ENCODE results near the gene ELK4.

Gene ELK4

DNA sequence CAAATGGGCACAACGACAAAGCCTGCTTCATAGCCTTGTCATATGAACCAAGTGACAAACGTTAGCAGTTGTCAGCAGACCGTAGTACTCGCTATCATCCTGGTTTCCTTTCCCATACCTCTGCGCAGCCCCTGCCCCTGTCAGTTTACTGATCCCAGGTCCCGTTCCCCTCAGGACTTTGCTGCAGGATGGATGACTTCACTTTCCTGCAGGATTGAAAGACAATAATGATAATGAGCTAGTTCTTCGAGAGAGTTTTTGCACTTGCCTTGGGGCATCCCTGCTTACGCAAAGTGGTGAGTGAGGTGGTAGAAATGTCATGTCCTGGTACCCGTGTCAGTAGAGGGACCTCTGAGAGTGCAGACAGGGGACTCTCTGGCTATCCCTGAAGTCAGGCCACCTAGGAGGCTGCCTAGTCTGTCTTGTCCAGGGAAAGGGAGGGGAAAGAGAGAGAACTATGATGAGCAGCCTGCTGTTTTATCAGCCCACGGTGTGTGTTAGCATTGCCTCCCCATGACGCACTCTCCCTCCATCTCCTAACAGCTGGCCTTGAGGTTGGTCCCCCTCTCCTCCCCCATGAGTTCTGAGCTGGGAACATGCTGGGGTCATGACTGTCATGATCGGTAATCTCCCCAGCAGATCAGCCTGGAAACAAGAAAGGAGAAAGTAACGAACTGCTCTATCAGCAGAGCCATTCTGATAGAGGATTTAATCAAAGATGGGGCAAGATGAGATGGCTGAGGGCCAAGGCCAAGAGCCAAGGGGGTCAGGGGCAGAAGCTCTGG, 53.7 kb downstream of the ELK4 start:
- Histone ChIP-seq H3K9ac (ENCODE audit: low read depth, low read length, poor library complexity, severe bottlenecking) (no peak overlapping the region), H3K27me3 (ENCODE audit: insufficient read depth, low read length, poor library complexity, severe bottlenecking) (no peaks in the 10 kb centered on the region), H3K9me2 (replicated peaks; ENCODE audit: low read depth, low read length) (no peaks in the 10 kb centered on the region), H3K79me2 (ENCODE audit: insufficient read depth, low read length) (no peaks in the 10 kb centered on the region), H3K9me3 (ENCODE audit: insufficient read depth, low read depth, low read length) (no peaks in the 10 kb centered on the region), H3K4me2 (ENCODE audit: low read depth, low read length, poor library complexity, severe bottlenecking) (no peak overlapping the region), H2AFZ (ENCODE audit: low read length) (no peak overlapping the region), H4K20me1 (ENCODE audit: insufficient read depth, low read length, poor library complexity, severe bottlenecking) (no peaks in the 10 kb centered on the region), H3K4me3 (ENCODE audit: low read length, poor library complexity, severe bottlenecking) (no peak overlapping the region), H3K36me3 (ENCODE audit: insufficient read depth, low read length) (no peaks in the 10 kb centered on the region), H3K4me1 (ENCODE audit: insufficient read depth, low read length, poor library complexity, severe bottlenecking) (peaks cover 15% of the 10 kb centered on the region), H3F3A (ENCODE audit: low read depth) (no peaks in the 10 kb centered on the region)
- TF ChIP-seq EZH2phosphoT487 (IDR thresholded peaks at IDR 0.05; ENCODE audit: borderline replicate concordance), result no peak
- TF ChIP-seq, protein P1, sequence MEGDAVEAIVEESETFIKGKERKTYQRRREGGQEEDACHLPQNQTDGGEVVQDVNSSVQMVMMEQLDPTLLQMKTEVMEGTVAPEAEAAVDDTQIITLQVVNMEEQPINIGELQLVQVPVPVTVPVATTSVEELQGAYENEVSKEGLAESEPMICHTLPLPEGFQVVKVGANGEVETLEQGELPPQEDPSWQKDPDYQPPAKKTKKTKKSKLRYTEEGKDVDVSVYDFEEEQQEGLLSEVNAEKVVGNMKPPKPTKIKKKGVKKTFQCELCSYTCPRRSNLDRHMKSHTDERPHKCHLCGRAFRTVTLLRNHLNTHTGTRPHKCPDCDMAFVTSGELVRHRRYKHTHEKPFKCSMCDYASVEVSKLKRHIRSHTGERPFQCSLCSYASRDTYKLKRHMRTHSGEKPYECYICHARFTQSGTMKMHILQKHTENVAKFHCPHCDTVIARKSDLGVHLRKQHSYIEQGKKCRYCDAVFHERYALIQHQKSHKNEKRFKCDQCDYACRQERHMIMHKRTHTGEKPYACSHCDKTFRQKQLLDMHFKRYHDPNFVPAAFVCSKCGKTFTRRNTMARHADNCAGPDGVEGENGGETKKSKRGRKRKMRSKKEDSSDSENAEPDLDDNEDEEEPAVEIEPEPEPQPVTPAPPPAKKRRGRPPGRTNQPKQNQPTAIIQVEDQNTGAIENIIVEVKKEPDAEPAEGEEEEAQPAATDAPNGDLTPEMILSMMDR (conservative IDR thresholded peaks at IDR 0.05; ENCODE audit: low read length), result no peak

DNA sequence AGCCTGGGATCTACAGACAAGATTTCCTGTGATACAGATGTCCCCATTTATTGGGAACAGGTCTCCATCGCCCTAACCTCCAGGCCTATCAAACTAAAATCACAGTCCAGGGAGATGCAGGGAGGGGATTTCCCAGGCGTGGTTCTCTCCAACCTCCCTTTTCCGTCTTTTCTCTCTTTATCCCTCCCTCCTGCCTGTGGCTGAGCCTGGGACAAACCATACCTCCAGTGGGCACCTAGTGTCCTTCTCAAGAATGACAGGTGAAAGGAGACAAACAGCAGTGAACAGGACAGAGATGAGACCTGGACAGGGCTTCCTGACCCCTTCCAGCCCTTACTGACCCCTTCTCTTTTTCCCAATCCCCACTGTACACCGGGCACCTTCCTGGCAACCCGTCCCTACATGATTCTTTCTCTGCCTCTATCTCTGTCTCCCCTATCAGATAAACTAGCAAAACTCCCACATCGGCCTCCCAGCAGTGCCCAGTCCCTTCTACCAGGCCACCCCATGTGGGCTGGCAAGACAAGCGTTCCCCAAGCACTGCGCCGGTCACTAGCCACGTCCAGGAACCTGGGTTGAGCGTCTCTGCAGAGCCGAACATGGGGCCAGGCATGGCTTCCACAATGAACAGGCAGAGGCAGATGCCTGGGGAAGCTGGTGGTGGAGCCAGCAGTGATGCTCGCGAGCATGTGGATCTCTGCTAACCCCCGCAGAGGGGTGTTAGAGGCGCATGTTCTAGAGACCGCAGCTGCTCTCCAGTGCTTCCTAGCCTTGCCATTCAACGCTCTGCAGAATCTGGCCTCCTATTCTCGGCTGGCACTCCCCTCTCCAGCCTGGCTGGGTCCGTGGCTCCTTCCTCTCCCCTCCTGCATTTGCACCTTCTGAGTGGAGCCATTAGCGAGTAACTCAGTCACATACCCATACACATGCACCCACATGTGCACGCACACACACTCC, 54.7 kb downstream of the ELK4 start:
- Histone ChIP-seq H3K4me2 (ENCODE audit: low read depth, low read length, poor library complexity, severe bottlenecking) (no peak overlapping the region), H4K20me1 (ENCODE audit: insufficient read depth, low read length, poor library complexity, severe bottlenecking) (no peaks in the 10 kb centered on the region), H3K9me3 (ENCODE audit: insufficient read depth, low read depth, low read length) (no peaks in the 10 kb centered on the region), H3K79me2 (ENCODE audit: insufficient read depth, low read length) (no peaks in the 10 kb centered on the region), H2AFZ (ENCODE audit: low read length) (no peak overlapping the region), H3K9ac (ENCODE audit: low read depth, low read length, poor library complexity, severe bottlenecking) (no peak overlapping the region), H3K36me3 (ENCODE audit: insufficient read depth, low read length) (no peaks in the 10 kb centered on the region), H3K4me1 (ENCODE audit: insufficient read depth, low read length, poor library complexity, severe bottlenecking) (peaks cover 5% of the 10 kb centered on the region), H3F3A (ENCODE audit: low read depth) (no peaks in the 10 kb centered on the region), H3K9me2 (replicated peaks; ENCODE audit: low read depth, low read length) (no peaks in the 10 kb centered on the region), H3K27me3 (ENCODE audit: insufficient read depth, low read length, poor library complexity, severe bottlenecking) (no peaks in the 10 kb centered on the region), H3K4me3 (ENCODE audit: low read length, poor library complexity, severe bottlenecking) (no peak overlapping the region)
- TF ChIP-seq, protein P1 (conservative IDR thresholded peaks at IDR 0.05; ENCODE audit: low read length), result no peak
- no peak for TF ChIP-seq EZH2phosphoT487 (IDR thresholded peaks at IDR 0.05; ENCODE audit: borderline replicate concordance)

DNA sequence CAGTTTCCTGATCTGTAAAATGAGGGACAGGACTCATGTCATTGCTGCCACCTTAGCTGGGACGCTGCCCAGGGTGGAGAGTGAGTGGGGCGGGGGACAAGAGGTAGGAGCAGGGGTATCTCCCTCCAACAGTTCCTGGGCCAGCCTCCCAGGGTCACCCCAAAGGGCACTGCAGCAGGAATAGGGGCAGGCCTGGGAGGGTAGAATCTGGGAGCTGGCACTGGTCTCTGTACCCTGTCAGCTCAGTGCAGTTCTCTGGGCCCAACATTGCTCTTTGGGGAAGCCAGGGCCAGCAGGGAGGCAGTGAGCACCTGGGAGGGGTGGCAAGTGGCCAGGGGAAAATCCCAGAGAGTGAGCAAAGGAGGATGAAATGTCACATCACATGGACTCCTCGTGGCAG, 55.8 kb downstream of the ELK4 start:
- H3K9me2 ChIP-seq (replicated peaks; ENCODE audit: low read depth, low read length), result no peaks in the 10 kb centered on the region
- no peak overlapping the region for H3K4me2 ChIP-seq (ENCODE audit: low read depth, low read length, poor library complexity, severe bottlenecking)
- no peaks in the 10 kb centered on the region for H3K36me3 ChIP-seq (ENCODE audit: insufficient read depth, low read length)
- no peaks in the 10 kb centered on the region for H3K27me3 ChIP-seq (ENCODE audit: insufficient read depth, low read length, poor library complexity, severe bottlenecking)
- no peaks in the 10 kb centered on the region for H3K79me2 ChIP-seq (ENCODE audit: insufficient read depth, low read length)
- no peaks in the 10 kb centered on the region for H3F3A ChIP-seq (ENCODE audit: low read depth)
- no peak overlapping the region for H3K4me3 ChIP-seq (ENCODE audit: low read length, poor library complexity, severe bottlenecking)
- H3K4me1 ChIP-seq (ENCODE audit: insufficient read depth, low read length, poor library complexity, severe bottlenecking), result no peaks in the 10 kb centered on the region
- H2AFZ ChIP-seq (ENCODE audit: low read length), result no peak overlapping the region
- H4K20me1 ChIP-seq (ENCODE audit: insufficient read depth, low read length, poor library complexity, severe bottlenecking), result no peaks in the 10 kb centered on the region
- H3K9ac ChIP-seq (ENCODE audit: low read depth, low read length, poor library complexity, severe bottlenecking), result no peak overlapping the region
- no peaks in the 10 kb centered on the region for H3K9me3 ChIP-seq (ENCODE audit: insufficient read depth, low read depth, low read length)
- TF ChIP-seq, protein P1 (conservative IDR thresholded peaks at IDR 0.05; ENCODE audit: low read length), result no peak
- no peak for TF ChIP-seq EZH2phosphoT487 (IDR thresholded peaks at IDR 0.05; ENCODE audit: borderline replicate concordance)
